ENCODE data around the gene CDPF1.

GRCh38 chr22:46209262-46209661, 40.8 kb downstream of the CDPF1 start:
- TF ChIP-seq POLR2A (IDR thresholded peaks at IDR 0.05) (no peak), POLR2AphosphoS5 (IDR thresholded peaks at IDR 0.05; ENCODE audit: insufficient read depth in 1 of 2, low read depth in 1 of 2) (no peak)
